Activated CD8-positive, alpha-beta memory T cell treated with anti-CD3 and anti-CD28 coated beads for 1 hour (primary cell): ENCODE results near the gene UBTD1.
"Not testable (repeated sequence)": the region's sequence is repeated elsewhere in the genome, so short reads cannot be mapped to it uniquely, and the experiment has no call there.

Source experiments
- DNase-seq, 2 donors: peaks; one replicate each; pipeline ENCODE4 v3.0.0-alpha.2; 2020; ENCODE audit warnings: low read depth in 1 of 2; ENCODE audit errors: extremely low read depth in 1 of 2

The UBTD1 gene

GRCh38 chr10:97514344-97514743 lies 15.6 kb downstream of the UBTD1 start:
- DNase-seq: no peak

- DNase-seq: no peak
Observed at GRCh38 chr10:97515271-97515978, 16.7 kb downstream of the UBTD1 start.

- no peak for DNase-seq
Observed at GRCh38 chr10:97517096-97517750, 18.5 kb downstream of the UBTD1 start.

GRCh38 chr10:97517778-97518300 lies 19.1 kb downstream of the UBTD1 start:
- DNase-seq: no peak

GRCh38 chr10:97518301-97519043 lies 19.7 kb downstream of the UBTD1 start:
- DNase-seq: no peak

GRCh38 chr10:97519342-97519741 lies 20.6 kb downstream of the UBTD1 start:
- DNase-seq: no peak

GRCh38 chr10:97520520-97520919 lies 21.8 kb downstream of the UBTD1 start:
- no peak for DNase-seq

- no peak for DNase-seq
Observed at GRCh38 chr10:97520978-97521761, 22.4 kb downstream of the UBTD1 start.

GRCh38 chr10:97522071-97522470 lies 23.3 kb downstream of the UBTD1 start:
- no peak for DNase-seq

- no peak for DNase-seq
Observed at GRCh38 chr10:97522937-97523336, 24.2 kb downstream of the UBTD1 start.

GRCh38 chr10:97525086-97525485 lies 26.4 kb downstream of the UBTD1 start:
- DNase-seq: no peak

GRCh38 chr10:97525683-97526110 lies 27.0 kb downstream of the UBTD1 start:
- DNase-seq: no peak

GRCh38 chr10:97528876-97529275 lies 30.2 kb downstream of the UBTD1 start:
- DNase-seq: not testable (repeated sequence)

GRCh38 chr10:97529685-97530465 lies 31.2 kb downstream of the UBTD1 start:
- no peak for DNase-seq

- no peak for DNase-seq
Observed at GRCh38 chr10:97531401-97531986, 32.8 kb downstream of the UBTD1 start.

GRCh38 chr10:97532935-97533671 lies 34.4 kb downstream of the UBTD1 start:
- DNase-seq: no peak

GRCh38 chr10:97533888-97534287 lies 35.2 kb downstream of the UBTD1 start:
- DNase-seq: no peak

GRCh38 chr10:97534746-97535367 lies 36.1 kb downstream of the UBTD1 start:
- no peak for DNase-seq
